ENCODE results near the gene TACSTD2.

GRCh38 chr1:58590019-58590418 is 13.0 kb upstream of the TACSTD2 start:
- TF ChIP-seq CTCF (IDR thresholded peaks at IDR 0.05) (no peak), POLR2AphosphoS5 (IDR thresholded peaks at IDR 0.05; ENCODE audit: insufficient read depth in 1 of 2, low read depth in 1 of 2) (no peak), POLR2A (IDR thresholded peaks at IDR 0.05) (no peak)
